GM18873 (cell line): ENCODE results near the gene TRIM38.
A peak's percentile ranks its signal among the peaks of the same experiment; 100 is the strongest.
"Not testable (repeated sequence)": the region's sequence is repeated elsewhere in the genome, so short reads cannot be mapped to it uniquely, and the experiment has no call there.

Experiments used
- ATAC-seq: cut with Tn5 transposase; IDR thresholded peaks from one replicate; pipeline ENCODE4 v1.9.1; 2021; ENCODE audit warnings: mild to moderate bottlenecking, moderate library complexity, moderate number of reproducible peaks; ENCODE audit not compliant: unreplicated experiment, low FRiP score

The TRIM38 gene

GRCh38 chr6:25966711-25967110 lies 4.1 kb downstream of the TRIM38 start:
- no peak for ATAC-seq

GRCh38 chr6:25968769-25969168 lies 6.2 kb downstream of the TRIM38 start:
- ATAC-seq, result no peak

- ATAC-seq, result no peak
These were observed 8.7 kb downstream of the TRIM38 start for GRCh38 chr6:25971187-25971821.

GRCh38 chr6:25972128-25972527 lies 9.5 kb downstream of the TRIM38 start:
- no peak for ATAC-seq

GRCh38 chr6:25972902-25973301 lies 10.3 kb downstream of the TRIM38 start:
- no peak for ATAC-seq

GRCh38 chr6:25973923-25974555 lies 11.4 kb downstream of the TRIM38 start:
- no peak for ATAC-seq

GRCh38 chr6:25975923-25976560 lies 13.4 kb downstream of the TRIM38 start:
- ATAC-seq, result no peak

- no peak for ATAC-seq
These were observed 18.3 kb downstream of the TRIM38 start for GRCh38 chr6:25980935-25981334.

- ATAC-seq, result no peak
These were observed 19.1 kb downstream of the TRIM38 start for GRCh38 chr6:25981568-25982263.

GRCh38 chr6:25984265-25984664 lies 21.7 kb downstream of the TRIM38 start:
- ATAC-seq, result no peak

GRCh38 chr6:25987845-25988244 lies 25.2 kb downstream of the TRIM38 start:
- ATAC-seq, result no peak

- ATAC-seq, result no peak
These were observed 27.7 kb downstream of the TRIM38 start for GRCh38 chr6:25990172-25990873.

- peak; percentile 24 for ATAC-seq
These were observed 29.3 kb downstream of the TRIM38 start for GRCh38 chr6:25991785-25992412.

- ATAC-seq, result peak; percentile 85
These were observed 30.1 kb downstream of the TRIM38 start for GRCh38 chr6:25992413-25993340.

GRCh38 chr6:25993341-25993684 lies 30.7 kb downstream of the TRIM38 start:
- ATAC-seq, result not testable (repeated sequence)

GRCh38 chr6:25995507-25995906 lies 32.9 kb downstream of the TRIM38 start:
- ATAC-seq, result no peak

GRCh38 chr6:25997921-25998320 lies 35.3 kb downstream of the TRIM38 start:
- no peak for ATAC-seq

- no peak for ATAC-seq
These were observed 35.8 kb downstream of the TRIM38 start for GRCh38 chr6:25998379-25998778.

GRCh38 chr6:25999225-25999624 lies 36.6 kb downstream of the TRIM38 start:
- ATAC-seq, result not testable (repeated sequence)
